HG02840 (cell line): Measurements from ENCODE around the gene BMX.
A peak's percentile ranks its signal among the peaks of the same experiment; 100 is the strongest.

Experiments used
- ATAC-seq: cut with Tn5 transposase; IDR thresholded peaks from one replicate; pipeline ENCODE4 v1.9.1; 2021; ENCODE audit warnings: mild to moderate bottlenecking, moderate library complexity, moderate number of reproducible peaks; ENCODE audit not compliant: unreplicated experiment, low FRiP score

BMX gene

DNA sequence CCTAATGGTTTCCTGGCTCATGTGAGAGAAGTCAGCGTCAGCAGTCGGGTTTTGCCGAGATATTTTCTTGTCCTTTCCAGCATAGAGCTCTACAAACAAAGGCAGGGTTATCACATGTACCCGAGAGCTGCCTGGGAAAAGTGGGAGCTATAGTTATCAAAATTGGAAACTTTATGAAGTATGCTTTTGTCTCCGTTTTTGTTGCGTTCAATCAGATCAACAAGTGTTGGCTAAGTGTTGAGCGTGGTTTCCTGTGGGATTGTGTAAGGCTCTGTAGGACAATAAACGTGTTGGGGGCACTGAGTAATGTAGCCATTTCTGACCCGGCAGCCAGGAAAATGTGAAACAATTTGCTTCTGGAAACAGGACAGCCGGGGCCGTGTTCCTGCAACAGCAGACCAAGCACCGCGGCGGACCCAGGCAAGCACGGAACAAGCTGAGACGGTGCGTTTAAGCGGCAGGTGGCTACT, at the start of gene BMX:
BMX (plus strand) TSS at position 311 of the 470 bp plus-strand sequence. CDS start 7,547 bp downstream, outside the sequence.
- no peak for ATAC-seq

DNA sequence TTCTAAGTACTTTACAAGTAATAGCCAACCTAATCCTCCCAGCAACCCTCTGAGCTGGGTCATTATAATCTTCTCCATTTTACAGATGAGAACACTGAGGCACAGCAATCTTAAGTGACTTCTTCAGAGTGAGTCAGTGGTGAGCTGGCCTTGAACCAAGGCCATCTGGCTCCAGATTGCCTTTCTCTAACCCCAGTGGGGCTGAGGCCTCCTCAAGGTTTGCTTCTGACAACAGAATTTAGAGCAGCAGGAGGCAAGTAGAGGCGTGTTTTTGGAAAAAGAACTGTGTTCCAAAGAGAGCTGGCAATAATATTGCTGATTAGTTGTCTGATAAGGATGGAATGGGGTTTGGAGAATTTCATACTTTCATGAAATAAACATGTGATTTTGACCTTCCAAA, 48.7 kb upstream of the BMX start:
- ATAC-seq = no peak

DNA sequence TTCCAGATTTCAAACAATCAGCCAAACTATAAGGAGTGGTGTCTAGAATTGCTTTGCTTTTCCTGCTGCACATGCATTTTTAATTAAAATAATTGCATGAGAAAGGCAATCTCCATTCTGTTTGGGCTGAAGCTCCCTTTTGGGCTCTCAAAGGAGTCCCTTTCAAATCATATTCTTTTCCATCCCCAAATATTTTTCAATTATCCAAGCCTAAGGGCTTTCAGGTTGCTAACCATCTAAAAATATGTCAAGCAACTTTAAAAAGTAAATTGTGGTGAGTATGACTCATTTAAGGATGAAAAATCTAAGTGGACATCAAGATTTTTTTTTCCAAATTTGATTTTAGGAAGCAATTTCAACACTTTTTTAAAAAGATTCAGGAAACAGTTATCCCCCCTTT, 35.9 kb upstream of the BMX start:
- ATAC-seq = no peak

DNA sequence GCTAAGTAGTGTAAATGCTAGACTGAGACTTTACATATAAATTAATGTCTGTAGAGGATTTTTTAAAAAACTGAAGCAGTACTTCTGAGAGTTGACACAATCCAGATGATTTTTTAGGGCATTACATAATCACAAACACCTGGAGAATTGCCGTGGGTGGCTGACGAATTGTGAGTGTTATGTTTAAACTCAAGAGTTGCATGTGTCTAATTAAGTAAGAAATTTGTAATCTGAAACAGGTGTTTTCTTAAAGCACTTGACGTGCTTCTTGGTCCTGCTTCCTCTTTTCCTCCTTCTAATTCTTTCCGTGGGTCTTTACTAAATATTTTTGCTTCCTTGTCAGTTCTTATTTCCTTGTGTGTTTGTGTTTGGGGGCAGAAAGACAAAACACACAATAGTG, 35.3 kb upstream of the BMX start:
- ATAC-seq = peak; percentile 63

DNA sequence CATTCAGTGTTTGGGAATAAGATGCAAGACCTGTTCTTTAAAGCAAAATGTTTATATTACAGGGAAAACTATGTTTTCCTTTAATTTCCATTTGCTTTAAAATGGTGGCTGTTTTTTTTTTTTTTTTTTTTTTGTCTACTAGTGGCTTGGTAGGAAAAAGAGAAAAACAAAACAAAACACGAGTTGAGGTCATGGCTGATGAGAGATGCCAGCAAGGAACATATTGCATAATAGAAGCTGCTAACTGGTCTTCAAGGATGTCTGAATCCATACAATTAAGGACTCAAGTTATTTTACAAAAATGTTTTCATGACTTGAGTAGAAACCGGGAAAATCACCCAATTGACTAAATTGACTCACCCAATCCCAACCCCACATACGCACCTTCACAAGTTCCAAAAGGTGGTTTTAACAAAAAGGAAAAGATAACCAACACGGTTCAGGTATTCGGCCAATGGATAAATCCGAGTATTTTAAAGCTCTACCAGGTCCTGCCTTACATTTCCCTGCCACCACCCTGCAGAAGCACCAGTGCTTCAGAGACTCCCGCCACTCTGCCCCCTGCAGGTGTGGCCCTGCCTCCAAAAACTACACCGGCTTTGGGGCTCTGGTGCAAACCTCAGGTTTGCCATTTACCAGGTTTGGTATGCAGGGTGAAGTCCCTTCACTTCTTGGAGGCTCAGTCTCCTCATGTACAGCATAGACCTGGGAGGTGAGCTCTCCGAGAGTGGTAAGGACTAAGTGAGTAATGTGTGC, 34.5 kb upstream of the BMX start:
- no peak for ATAC-seq

DNA sequence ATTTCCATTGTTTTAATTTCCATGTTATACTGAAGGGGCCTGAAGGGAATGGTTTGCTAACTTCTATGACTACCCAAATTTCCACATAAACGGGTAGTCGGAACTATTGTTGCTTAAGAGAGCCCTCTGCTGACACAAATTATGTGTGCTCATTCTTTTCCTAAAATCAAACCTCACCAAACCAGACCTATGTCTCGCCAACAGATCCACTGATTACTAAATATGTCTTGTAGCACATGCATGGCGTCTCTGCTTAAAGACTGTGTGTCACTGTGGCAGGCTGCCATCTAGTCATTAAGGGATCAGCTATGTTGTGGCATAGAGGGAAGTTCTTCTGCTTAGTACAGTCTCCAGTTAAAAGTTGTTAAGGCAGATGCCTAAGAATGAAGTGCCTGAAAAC, 32.6 kb upstream of the BMX start:
- no peak for ATAC-seq

DNA sequence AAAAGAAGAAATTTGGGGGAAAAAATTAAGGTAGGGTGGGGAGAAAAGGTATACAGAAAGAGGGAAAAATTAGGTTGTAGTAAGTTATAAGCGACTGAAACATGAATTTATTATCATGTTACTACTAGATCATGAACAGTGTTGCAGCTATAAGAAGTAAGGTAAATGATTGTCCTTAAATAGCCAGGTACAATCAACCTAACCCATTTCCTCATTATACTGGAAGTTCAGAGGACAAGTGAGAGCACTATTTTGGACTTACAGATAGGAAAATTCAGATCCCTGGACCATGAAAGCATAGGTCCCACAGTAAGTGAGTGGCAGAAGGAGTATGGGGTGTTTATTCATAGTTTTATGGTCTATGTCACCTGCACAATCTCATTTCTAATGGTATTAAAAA, 31.0 kb upstream of the BMX start:
- ATAC-seq = no peak

DNA sequence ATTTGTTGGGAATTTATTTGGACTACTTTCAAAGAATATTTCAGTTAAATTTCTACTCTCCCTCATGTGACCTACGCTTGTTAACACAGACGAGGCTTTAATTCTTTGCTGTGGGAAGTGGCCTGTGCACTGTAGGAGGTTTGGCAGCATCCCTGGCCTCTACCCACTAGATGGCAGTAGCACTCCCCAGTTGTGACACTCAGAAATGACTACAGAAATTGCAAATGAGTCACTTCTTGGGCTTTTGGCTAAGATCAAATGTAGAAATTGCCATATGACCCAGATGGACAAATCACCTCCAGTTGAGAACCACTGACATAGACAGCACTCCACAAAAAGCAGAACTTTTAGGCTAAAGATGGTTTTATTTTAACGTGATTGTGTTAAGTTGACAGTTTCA, 29.6 kb upstream of the BMX start:
- ATAC-seq = peak; percentile 63

DNA sequence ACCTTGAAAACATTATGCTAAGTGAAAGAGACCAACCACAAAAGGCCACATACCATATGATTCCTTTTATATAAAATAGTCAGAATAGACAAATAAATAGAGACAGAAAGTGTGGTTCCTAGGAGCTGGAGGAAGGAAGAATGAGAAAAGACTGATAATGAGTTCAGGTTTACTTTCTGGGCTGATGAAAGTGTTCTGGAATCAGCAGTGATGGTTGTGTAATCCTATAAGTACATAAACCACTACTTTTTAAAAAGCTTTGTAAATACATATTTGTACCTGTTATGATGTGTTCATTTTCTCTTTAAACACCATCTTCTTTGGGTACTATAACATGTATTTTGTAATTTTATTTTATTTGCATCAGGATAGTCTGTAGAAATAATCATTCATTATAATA, 28.1 kb upstream of the BMX start:
- ATAC-seq = no peak

DNA sequence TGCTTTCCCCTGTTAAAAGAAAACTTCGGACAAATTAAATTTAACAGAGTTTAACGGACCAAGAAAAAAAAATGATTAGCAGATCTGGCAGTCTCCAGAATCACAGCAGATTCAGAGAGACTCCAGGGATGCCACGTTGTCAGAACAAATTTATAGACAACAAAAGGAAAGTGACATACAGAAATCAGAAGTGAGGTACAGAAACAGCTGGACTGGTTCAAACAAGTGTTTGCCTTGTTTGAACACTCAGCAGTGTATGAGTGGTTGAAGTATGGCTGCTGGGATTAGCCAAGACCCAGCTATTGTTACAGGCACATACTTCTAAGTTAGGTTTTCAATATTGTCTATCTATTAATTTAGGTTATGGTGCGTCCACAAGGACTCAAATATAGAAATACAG, 26.6 kb upstream of the BMX start:
- ATAC-seq = no peak

DNA sequence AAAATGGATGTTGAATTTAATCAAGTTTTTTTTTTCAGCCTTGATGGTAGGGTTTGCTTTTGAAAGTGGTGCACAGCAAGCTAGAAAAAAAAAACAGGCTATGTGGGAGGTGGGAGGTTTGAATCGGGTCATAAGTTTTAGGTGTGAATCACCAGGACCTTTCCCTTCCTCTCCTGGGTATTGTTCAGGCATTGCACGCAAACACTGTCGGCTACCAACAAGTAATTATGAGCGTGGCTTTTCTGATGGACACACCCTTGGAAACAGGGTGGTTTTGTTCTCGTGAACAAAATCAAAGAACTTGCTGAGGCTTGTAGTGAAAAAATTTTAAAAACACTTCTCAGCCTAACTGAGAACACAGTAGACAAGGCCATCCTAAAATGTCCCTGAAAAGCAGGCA, 25.6 kb upstream of the BMX start:
- ATAC-seq = no peak

DNA sequence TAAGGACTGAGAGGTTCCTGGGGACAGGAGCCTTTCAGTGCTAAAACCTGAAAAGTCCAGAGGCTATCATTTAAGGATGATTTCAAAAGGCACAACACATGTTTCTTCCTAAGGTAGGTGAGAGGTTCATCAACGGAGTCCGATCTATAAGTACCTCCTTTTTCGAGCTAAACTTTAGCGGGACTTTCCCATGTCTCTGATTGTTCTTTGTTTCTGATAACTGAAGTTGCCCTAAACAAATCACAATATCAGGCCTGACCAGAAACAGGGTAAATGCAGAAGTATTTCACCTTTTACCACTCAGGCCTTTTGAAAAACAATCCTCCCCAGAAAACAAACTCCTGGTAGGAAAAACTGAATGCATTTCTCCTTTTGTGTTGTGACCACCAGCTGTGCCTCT, 25.1 kb upstream of the BMX start:
- ATAC-seq = no peak

DNA sequence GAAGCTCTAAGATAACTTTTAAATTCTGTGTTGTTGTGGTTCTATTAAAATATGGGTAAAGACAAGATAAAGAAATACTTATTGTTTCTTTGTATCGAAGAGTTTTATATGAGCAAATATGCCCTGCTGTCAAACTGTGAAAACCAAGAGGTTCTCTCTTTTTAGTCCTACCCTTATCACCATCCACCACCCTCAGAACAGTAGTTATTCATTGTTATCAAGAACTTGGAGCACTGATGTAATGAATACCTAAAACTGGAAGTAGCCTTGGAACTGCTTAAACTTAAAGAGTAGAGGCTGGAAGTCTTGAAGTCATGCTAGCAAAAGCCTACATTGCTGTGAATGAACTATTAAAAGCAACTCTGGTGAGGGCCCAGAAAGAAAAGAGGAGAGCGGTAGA, 16.7 kb upstream of the BMX start:
- no peak for ATAC-seq

DNA sequence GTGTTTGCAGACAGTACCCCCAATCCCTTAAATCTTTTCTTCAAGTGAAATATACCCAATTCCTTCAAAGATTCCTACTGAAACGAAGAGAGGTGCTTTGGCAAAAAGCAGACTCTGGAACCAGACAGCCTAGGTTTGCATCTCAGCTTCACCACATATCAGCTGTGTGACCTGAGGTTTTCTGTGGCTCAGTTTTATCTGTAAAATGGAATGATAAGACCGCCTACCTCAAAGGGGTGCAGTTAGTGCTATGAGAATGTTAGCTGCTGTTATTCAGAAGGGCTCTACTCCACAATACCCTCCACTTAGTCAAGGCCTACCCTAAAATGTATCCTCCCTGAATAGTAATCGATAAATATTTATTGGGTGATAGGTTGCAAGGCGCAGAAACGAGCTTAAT, 8.1 kb upstream of the BMX start:
- ATAC-seq = no peak

DNA sequence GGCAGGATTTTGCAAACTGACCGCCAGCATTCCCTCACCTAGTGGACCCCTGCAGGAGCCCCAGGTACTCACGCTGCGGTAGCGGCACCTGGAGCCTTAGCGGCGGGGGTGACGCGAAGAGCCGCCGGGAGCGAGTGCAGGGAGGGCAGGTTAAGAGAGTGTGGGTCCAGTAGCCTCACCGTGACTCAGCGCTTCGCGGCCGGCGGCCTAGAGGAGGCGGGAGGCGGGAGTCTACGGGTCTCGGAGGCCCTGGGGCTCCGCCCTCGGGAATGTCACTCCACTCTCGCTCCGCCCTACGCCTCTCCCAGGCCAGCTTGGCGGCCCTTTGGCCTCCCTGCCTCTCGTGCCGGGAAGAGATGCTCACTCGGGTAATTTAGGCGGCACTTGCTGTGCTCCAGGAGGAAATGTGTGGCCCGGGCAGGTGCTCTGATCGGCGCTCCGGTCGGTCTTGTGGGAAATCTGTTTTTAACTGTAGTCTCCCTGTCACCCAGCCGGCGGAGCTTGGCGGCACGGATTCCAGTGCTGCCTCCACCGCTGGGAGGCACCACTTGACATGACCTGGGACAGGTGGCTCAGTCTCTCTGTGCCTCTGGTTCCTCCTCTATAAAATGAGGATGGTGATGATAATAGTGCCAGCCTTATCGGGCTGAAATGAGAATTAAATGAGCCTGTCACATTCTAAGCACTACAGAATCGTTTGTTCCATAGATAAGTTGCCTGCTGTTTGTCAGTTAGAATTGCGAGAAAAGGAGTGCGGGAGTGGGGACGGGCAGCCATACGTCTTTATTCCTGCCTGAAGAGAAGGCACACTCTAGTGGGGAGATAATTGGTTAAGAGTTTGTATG, 7.3 kb upstream of the BMX start, which contains the start of gene PIR:
PIR (minus strand) TSS at position 216 of the 845 bp plus-strand sequence. CDS start 2,076 bp downstream, outside the sequence.
- ATAC-seq = peak; percentile 96

DNA sequence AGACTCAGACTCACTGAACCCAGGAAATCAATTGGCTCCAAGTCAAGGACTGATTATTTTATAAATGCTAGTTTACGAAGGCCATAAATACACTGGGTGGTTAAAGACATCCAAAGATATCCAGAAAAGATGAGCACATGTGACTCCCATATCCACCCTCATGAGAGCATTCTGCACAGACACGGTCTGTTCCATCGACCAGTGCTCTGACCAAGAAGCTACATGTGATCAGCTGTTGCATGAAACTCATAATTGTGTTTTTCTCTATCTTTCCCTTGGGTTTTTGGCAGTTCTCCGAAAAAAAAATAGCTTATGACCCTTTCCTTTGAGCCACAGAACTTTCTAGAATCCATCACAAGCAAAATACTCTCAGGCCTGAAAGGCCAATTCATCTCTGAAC, 4.8 kb upstream of the BMX start:
- ATAC-seq = no peak

DNA sequence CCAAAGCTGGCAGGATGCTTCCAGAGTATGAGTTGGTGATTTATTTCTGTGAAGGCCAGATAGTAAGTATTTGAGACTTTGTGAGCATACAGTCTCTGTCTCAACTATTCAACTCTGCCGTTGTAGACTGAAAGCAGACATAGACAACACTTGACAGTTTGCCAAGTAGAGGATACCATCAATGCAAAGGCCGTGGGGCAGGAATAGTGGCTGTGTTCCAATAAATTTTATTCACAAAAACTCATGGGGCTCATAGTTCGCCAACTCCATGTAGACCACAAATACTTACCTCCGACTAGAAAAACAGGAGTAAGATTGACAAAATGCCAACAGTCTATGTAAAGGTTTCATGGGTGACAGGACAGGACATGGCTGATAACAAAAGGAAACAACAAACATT, 3.8 kb upstream of the BMX start:
- ATAC-seq = no peak

DNA sequence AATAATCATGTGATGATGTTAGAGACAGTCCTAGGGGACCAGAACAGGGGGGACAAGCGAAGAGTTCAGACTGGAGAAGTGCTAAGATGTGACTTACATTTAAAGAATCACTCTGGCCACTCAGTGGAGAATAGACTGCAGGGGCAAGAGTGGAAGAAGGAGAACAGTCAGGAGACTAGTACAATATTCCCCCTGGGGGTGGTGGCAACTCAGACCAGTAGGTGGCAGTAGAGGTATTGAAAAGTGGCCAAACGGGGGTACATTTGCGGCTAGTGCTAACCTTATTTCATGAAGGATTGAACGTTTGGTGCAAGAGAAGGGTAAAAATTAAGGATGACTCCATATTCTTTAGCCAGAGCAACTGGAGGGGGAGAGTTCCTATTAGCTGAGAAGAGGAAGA, 2.7 kb upstream of the BMX start:
- ATAC-seq = no peak

DNA sequence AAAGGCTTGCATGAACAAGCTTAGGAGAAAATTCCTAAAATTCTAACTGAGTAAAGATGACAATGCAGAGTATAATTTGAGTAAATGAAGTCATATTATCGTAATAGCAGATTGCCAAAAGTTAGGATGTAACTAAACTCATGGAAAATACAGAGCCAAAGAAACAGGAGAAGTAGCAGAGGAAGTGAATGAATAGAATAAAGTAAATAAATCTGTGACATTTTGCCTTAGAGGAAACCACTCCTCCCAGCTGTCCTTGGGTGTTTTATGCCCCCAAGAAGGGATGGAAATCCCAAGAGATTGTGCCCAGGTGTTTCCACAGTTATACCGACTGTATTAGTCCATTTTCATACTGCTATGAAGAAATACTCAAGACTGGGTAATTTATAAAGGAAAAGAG, 1.9 kb upstream of the BMX start:
- ATAC-seq = no peak

DNA sequence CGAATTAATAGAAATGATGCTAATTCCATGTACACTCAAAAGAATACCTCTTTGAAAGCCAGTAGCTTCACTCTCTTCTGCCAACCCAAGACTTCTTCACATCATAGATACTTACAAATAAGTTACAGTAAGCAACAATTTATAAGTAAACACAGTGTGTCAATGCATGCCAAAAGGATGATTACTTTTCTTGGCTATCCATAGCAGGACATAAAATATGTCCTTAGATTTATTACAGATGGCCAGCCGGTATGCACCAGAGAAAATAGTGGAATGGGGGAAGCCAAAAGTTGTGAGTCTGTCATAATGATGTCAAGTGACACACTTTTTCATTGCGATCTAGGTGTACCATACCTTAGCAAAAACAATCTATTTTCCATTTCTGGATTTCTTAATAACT, 631 bp upstream of the BMX start:
- ATAC-seq = no peak

DNA sequence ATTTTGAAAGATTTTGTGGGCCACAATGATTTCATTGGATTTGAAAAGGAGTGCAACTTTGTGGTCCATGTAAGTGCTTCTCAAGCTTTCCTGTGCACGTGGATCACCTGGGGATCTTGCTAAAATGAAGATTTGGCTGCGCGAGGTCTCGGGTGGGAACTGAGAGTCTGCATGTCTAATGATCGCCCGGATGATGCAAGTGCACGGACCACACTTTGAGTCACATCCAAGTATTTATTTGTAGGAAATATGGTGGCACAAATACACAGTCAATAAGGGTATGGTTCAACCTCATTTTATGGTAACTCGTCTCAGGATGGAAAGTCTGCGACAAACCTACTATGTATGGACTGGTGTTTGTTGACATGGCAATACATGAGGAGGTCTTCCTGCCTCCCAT, 899 bp downstream of the BMX start:
- no peak for ATAC-seq

DNA sequence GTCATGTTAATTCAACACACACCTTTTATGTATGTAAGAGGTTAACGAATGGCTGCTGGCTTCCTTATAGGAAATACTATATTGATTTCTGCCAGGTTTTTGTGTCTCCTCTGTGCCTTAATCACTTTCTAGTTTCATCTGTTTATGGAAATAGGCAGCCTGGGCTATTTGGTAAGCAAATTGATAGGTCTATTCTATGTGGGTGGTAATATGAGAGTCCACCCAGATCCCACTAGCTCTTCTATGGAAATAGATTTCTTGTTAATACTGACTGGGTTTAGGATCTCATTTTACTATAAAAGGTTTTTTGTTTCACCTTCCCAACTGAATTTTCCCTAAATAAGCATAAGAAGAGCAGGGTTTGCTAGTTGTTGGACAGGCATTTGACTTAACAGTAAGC, 4.1 kb downstream of the BMX start:
- no peak for ATAC-seq
